ENCODE results near the gene GNA14. TPM values are rescaled to one million over a fixed set of nuclear protein-coding genes. Genes with fewer than 3 reads are reported as not detected.

The GNA14 gene
- polyA plus RNA-seq, 3 donors = 0.04 TPM; not detected in 2

DNA sequence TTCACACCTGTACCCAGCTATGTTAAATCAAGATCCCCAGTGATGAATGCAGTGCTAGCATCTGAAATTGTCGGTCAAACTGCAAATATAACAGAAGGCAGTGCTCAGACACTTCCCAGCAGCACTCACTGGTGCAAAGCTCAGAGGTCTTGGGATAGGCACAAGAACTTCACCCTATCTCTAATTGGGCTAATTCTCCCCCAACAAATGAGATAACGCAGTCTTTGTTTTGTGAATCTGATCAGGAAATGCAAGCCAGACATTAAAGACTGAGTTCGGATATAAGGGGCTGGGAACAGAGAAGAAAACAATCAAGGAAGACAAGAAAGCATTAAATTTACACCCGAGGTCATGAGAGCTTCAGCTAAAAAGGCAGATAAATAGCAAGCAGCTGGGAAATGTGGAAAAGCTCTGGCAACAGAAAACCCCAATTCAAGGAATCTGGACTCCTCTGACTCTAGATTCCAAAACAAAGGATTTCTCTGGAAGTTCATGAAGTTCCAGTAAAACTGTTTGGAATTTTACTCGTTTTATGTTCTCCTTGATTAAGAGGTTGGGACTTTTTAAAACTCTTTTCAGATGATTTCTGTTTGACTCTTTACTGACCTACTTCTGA, 65.1 kb downstream of the GNA14 start:
- no peaks in the 10 kb centered on the region for H3K36me3 ChIP-seq (replicated peaks in 1 of 2; ENCODE audit: control insufficient read depth in 1 of 2, insufficient read depth in 2 of 2, low read length in 2 of 2)
- no peak for DNase-seq
- no peaks in the 10 kb centered on the region for H3K9me3 ChIP-seq (replicated peaks in 1 of 2; ENCODE audit: control insufficient read depth in 1 of 2, insufficient read depth in 1 of 2, low read length in 2 of 2)
- no peak overlapping the region for H3K27ac ChIP-seq (ENCODE audit: low read depth in 1 of 2, low read length in 2 of 2)
- H3K4me2 ChIP-seq (replicated peaks; ENCODE audit: extremely low read depth, low read length, poor library complexity, severe bottlenecking) = no peak overlapping the region
- no peak overlapping the region for H2AFZ ChIP-seq (ENCODE audit: insufficient read depth, low read depth, low read length, poor library complexity, severe bottlenecking)
- Mint-ChIP-seq H3K4me3 (no peak overlapping the region), H3K27me3 (ENCODE audit: low read depth in 3 of 3) (peaks cover 1 to 5% (median 2%) of the 10 kb centered on the region in 3 donors), H3K27ac (no peak overlapping the region), H3K4me1 (peaks cover 3% of the 10 kb centered on the region), H3K36me3 (no peaks in the 10 kb centered on the region), H3K9me3 (peaks cover 0 to 3% (median 0%) of the 10 kb centered on the region in 7 donors)
- no peaks in the 10 kb centered on the region for H3K4me1 ChIP-seq (ENCODE audit: control insufficient read depth in 1 of 2, insufficient read depth in 2 of 2, low read length in 2 of 2)
- intact Hi-C loops (cut with micrococcal nuclease) = no loop called here
- no peak overlapping the region for H3K4me3 ChIP-seq (replicated peaks in 1 of 3; ENCODE audit: low read depth in 2 of 3, low read length in 3 of 3)
- 79% methylated on average over 3 of the region's 5 CpGs for WGBS (ENCODE audit: insufficient coverage)
- no peak overlapping the region for H3K9ac ChIP-seq (ENCODE audit: insufficient read depth, low read length, poor library complexity, severe bottlenecking)
- H3K27me3 ChIP-seq (ENCODE audit: control insufficient read depth in 2 of 2, insufficient read depth in 2 of 2, low read length in 2 of 2) = no peaks in the 10 kb centered on the region
- H3K79me2 ChIP-seq (ENCODE audit: insufficient read depth, low read length) = no peaks in the 10 kb centered on the region
- no peaks in the 10 kb centered on the region for H4K20me1 ChIP-seq (ENCODE audit: insufficient read depth, low read length)
- TF ChIP-seq, protein P1, sequence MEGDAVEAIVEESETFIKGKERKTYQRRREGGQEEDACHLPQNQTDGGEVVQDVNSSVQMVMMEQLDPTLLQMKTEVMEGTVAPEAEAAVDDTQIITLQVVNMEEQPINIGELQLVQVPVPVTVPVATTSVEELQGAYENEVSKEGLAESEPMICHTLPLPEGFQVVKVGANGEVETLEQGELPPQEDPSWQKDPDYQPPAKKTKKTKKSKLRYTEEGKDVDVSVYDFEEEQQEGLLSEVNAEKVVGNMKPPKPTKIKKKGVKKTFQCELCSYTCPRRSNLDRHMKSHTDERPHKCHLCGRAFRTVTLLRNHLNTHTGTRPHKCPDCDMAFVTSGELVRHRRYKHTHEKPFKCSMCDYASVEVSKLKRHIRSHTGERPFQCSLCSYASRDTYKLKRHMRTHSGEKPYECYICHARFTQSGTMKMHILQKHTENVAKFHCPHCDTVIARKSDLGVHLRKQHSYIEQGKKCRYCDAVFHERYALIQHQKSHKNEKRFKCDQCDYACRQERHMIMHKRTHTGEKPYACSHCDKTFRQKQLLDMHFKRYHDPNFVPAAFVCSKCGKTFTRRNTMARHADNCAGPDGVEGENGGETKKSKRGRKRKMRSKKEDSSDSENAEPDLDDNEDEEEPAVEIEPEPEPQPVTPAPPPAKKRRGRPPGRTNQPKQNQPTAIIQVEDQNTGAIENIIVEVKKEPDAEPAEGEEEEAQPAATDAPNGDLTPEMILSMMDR (IDR thresholded peaks at IDR 0.05) = no peak

DNA sequence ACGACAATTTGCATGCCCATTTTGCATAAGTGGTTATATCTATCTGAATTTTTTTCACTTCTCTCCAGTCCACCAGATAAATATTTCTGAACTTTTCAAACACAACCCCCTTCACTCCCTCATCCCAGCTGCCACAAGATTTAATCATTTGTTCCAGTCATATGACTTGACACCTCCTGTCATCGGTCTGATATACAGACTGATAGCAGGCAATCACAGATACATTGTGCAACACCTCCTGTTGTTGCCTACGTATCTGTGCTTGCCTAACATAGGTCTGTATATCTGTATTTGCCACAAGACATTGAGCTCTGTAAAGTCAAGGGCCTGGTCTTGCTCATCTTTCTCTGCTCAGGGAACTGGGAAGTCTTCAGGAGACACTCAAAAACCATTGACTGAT, 65.6 kb downstream of the GNA14 start:
- WGBS (ENCODE audit: insufficient coverage) = 46% methylated on average over 2 of the region's 3 CpGs
- no peak overlapping the region for H3K4me3 Mint-ChIP-seq
- Histone ChIP-seq H4K20me1 (ENCODE audit: insufficient read depth, low read length) (no peaks in the 10 kb centered on the region), H2AFZ (ENCODE audit: insufficient read depth, low read depth, low read length, poor library complexity, severe bottlenecking) (no peak overlapping the region), H3K36me3 (replicated peaks in 1 of 2; ENCODE audit: control insufficient read depth in 1 of 2, insufficient read depth in 2 of 2, low read length in 2 of 2) (no peaks in the 10 kb centered on the region), H3K27ac (ENCODE audit: low read depth in 1 of 2, low read length in 2 of 2) (no peak overlapping the region), H3K4me1 (ENCODE audit: control insufficient read depth in 1 of 2, insufficient read depth in 2 of 2, low read length in 2 of 2) (no peaks in the 10 kb centered on the region), H3K27me3 (ENCODE audit: control insufficient read depth in 2 of 2, insufficient read depth in 2 of 2, low read length in 2 of 2) (no peaks in the 10 kb centered on the region), H3K4me2 (replicated peaks; ENCODE audit: extremely low read depth, low read length, poor library complexity, severe bottlenecking) (no peak overlapping the region), H3K9ac (ENCODE audit: insufficient read depth, low read length, poor library complexity, severe bottlenecking) (no peak overlapping the region), H3K79me2 (ENCODE audit: insufficient read depth, low read length) (no peaks in the 10 kb centered on the region), H3K4me3 (replicated peaks in 1 of 3; ENCODE audit: low read depth in 2 of 3, low read length in 3 of 3) (no peak overlapping the region), H3K9me3 (replicated peaks in 1 of 2; ENCODE audit: control insufficient read depth in 1 of 2, insufficient read depth in 1 of 2, low read length in 2 of 2) (no peaks in the 10 kb centered on the region)
- no peak overlapping the region for H3K27ac Mint-ChIP-seq
- TF ChIP-seq, protein P1 (IDR thresholded peaks at IDR 0.05) = no peak
- H3K36me3 Mint-ChIP-seq = no peaks in the 10 kb centered on the region
- DNase-seq = no peak
- H3K27me3 Mint-ChIP-seq (ENCODE audit: low read depth in 3 of 3) = peaks cover 1 to 5% (median 2%) of the 10 kb centered on the region in 3 donors
- peaks cover 0 to 3% (median 0%) of the 10 kb centered on the region in 7 donors for H3K9me3 Mint-ChIP-seq
- intact Hi-C loops (cut with micrococcal nuclease) = no loop called here
- no peaks in the 10 kb centered on the region for H3K4me1 Mint-ChIP-seq
